ENCODE data around the gene TFCP2L1. TPM values are rescaled to one million over a fixed set of nuclear protein-coding genes. Genes with fewer than 3 reads are reported as not detected.

TFCP2L1 gene
- total and polyA plus RNA-seq, 5 experiments from 2014 or later = 0.53 TPM; not detected in 4

DNA sequence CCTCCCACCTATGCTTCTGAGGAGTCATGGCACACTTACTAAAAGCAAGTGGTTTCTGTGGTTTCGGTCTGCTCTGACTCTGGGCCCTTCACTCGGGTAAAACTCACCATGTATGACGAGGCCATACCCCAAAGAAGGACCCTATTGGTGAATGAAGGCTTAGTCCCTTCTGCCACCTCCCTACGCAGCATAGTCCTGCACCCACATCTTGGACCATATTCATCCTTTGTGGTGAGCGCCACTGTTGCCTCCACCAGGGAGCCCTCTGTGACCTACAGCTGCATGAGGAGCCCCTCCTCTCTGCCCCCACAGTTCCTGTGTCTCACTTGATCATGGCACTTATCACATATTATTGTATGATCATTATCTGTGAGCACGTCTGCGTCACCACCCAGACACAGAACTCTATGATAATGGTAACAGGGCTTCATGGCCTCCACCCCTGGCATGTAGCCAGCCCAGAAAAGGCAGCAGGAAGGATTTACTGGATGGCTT is 113.3 kb downstream of the TFCP2L1 start:
- H3K4me3 Mint-ChIP-seq = no peak overlapping the region
- H3K27me3 Mint-ChIP-seq = peaks cover 15 to 66% (median 18%) of the 10 kb centered on the region in 5 donors
- no peak overlapping the region for H3K27ac Mint-ChIP-seq
- H3K4me1 Mint-ChIP-seq = no peaks in the 10 kb centered on the region
- ATAC-seq (no peak), DNase-seq (no peak)
- peaks cover 9 to 30% (median 18%) of the 10 kb centered on the region in 9 donors for H3K9me3 Mint-ChIP-seq
- POLR2A ChIA-PET = no interaction called here
- H3K36me3 Mint-ChIP-seq = peaks cover 0 to 14% (median 0%) of the 10 kb centered on the region in 3 donors

GRCh38 chr2:121170577-121170976 is 114.4 kb downstream of the TFCP2L1 start:
- Mint-ChIP-seq H3K4me1 (no peaks in the 10 kb centered on the region), H3K27me3 (peaks cover 10 to 58% (median 13%) of the 10 kb centered on the region in 5 donors), H3K36me3 (peaks cover 0 to 14% (median 0%) of the 10 kb centered on the region in 3 donors), H3K27ac (no peak overlapping the region), H3K4me3 (no peak overlapping the region), H3K9me3 (peaks cover 9 to 30% (median 18%) of the 10 kb centered on the region in 9 donors)
- no peak for ATAC-seq
- POLR2A ChIA-PET = no interaction called here
- no peak for DNase-seq

DNA sequence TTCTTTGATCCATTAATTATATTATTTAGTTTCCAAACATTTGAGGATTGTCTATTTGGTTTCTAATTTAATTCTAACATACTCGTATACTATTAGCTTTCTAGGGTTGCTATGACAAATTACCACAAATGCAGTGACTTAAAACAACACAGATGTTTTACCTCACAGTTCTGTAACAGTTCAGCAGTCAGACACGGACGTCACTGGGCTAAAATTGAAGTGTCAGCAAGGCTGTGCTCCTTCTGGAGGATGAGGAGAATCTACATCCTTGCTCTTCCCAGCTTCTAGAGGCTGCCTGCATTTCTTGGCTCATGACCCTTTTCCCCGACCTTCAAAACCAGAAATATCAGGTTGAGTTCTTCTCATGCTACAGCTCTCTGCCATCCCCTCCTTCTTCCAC is 117.6 kb downstream of the TFCP2L1 start:
- peaks cover 0 to 14% (median 0%) of the 10 kb centered on the region in 3 donors for H3K36me3 Mint-ChIP-seq
- POLR2A ChIA-PET = no interaction called here
- peaks cover 10 to 38% (median 22%) of the 10 kb centered on the region in 9 donors for H3K9me3 Mint-ChIP-seq
- H3K4me1 Mint-ChIP-seq = no peaks in the 10 kb centered on the region
- DNase-seq (no peak), ATAC-seq (no peak)
- H3K4me3 Mint-ChIP-seq = no peak overlapping the region
- H3K27ac Mint-ChIP-seq = no peak overlapping the region
- peaks cover 7 to 40% (median 12%) of the 10 kb centered on the region in 5 donors for H3K27me3 Mint-ChIP-seq

Other genes with a start within 250 kb of the TFCP2L1 start
- not detected for gene RNU4ATAC, start 245.7 kb upstream of the TFCP2L1 start, total RNA-seq
- gene RNU4ATAC, start 245.7 kb upstream of the TFCP2L1 start, polyA plus RNA-seq = not detected